ENCODE data around the gene MPZL1.

The MPZL1 gene

GRCh38 chr1:167721617-167722151 lies at the start of gene MPZL1:
MPZL1 (plus strand) TSS chr1:167721982; CDS start chr1:167722152, 170 bp downstream.
- peak; percentile 83 for DNase-seq (ENCODE audit: low read depth, low spot score)

- no peak for DNase-seq (ENCODE audit: low read depth, low spot score)
These were observed 49.0 kb upstream of the MPZL1 start for GRCh38 chr1:167672831-167673230.

DNA sequence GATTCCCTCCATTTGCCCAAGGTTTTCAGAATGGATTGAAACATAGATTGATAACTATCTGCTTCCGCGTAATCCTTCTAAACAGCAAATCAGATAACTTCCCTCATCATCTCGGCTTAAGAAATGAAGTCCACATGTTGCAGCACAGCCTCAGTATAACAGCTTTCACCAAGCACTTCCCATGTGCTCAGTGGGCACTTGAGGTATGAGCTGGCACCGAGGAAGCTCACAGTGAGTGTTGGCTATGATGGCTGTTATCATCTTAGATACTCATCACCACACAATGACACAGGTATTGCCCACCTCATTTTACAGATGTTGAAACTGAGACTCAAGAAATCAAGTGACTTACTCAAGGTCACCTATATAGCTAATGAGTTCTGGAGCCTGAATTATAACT lies 48.5 kb upstream of the MPZL1 start:
- DNase-seq (ENCODE audit: low read depth, low spot score) = no peak

- no peak for DNase-seq (ENCODE audit: low read depth, low spot score)
These were observed 47.6 kb upstream of the MPZL1 start for GRCh38 chr1:167674156-167674555.

GRCh38 chr1:167675440-167675839 lies 46.3 kb upstream of the MPZL1 start:
- no peak for DNase-seq (ENCODE audit: low read depth, low spot score)

- DNase-seq (ENCODE audit: low read depth, low spot score) = no peak
These were observed 45.4 kb upstream of the MPZL1 start for GRCh38 chr1:167676205-167676915.

GRCh38 chr1:167676916-167677848 lies 44.6 kb upstream of the MPZL1 start:
- no peak for DNase-seq (ENCODE audit: low read depth, low spot score)

GRCh38 chr1:167678422-167678821 lies 43.4 kb upstream of the MPZL1 start:
- DNase-seq (ENCODE audit: low read depth, low spot score) = no peak

DNA sequence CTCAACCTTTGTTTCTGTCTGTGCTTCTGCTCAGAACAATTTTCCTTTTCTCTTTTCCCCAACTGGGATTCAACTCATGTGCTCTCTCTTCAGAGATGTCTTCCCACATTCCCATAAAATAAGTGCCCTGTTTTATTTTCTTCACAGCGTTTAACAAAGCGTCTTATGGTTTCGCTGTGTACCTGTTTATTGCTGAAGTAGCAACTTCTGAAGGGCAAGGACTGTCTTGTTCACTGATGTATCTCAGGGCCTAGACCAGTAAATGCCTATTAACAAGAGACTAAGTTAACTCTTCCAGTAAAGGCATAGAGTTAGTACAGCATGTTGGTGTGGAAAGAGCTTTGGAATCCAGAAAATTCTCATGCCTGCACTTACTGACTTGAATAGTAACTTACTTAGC lies 42.9 kb upstream of the MPZL1 start:
- no peak for DNase-seq (ENCODE audit: low read depth, low spot score)

DNA sequence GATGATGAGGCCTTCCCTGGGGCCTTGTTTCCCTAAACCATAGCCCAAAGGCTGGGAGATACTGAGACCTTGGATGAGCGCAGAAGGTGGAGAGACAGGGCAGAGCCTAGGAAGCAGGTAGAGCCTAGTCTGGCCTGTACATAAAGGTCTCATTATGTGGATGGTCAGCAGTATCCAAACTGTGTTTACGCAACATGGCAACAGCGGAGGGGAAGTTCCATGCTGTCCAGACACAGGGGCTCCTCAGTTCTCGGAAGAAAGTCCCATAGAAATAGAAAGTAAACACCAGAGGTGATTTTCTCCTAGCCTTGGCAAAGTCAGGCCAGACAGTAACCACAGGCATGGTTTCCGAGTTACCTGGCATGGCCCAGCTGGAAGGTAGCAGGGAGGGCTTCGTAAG lies 42.1 kb upstream of the MPZL1 start:
- DNase-seq (ENCODE audit: low read depth, low spot score) = no peak

DNA sequence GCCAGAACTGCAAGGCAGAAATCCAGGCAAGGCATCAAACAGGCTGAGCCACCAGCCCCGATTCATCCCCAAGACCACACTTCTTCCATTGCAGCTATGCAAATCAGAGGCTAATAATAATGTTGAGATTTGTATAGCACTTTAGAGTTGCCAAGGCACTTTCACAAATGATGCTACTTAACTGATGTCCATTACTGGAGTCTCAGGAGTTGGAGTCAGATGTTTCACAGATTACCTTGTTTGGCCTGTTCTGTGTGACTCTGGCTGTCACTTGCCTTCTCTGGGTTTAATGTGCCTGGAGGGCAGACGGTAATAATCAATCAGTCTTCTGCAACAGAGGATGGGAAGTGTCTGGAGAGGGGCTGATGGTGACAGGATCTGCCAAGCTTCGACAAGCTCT lies 40.8 kb upstream of the MPZL1 start:
- no peak for DNase-seq (ENCODE audit: low read depth, low spot score)

DNA sequence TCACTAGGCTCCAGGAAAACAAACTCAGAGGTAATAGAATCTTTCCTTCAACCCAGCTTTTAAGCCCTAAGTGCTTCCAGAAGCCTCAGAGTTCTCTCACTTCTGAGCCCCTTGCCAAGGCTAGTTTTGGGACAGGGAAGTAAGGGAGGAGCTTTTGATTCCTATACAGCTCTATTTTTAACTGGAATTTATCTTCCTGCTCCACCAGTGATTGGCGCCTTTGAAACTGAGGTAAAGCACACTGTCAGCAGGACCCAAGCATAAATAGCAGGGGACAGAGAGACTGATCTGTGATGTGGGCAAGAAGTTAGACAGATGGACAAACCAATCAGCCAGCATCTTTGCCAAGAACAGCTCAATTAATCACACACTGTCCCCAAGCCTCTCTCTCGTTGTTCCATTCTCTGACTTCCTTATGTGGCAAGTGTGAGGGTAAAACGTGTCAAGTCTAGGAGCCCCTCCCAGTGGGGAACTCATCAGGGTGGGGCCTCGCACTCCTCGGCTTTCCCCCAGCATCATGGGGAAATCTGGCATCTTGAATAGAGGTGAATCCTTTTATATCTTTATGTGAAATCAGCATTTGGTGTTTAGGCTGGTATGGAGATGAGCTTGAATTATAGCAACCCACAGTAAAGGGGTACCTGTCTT lies 40.2 kb upstream of the MPZL1 start:
- no peak for DNase-seq (ENCODE audit: low read depth, low spot score)

DNA sequence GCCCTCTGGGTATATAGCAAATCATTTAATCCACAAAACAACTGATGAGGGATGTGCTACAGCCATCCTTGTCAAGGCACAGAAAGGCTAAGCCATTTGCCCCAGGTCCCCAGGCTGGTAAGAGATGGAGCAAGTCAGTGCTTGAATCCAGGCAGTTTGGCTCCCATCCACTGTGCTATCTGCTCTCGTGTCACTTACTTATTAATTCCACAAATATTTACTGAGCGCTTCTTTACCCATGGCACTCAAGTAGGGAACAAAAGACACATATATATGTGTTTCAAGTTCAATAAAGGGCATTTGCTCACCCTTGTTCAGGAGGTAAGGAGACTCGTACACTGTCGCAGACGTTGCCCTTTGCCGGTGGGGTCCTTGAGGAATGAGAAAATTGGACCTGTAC lies 38.6 kb upstream of the MPZL1 start:
- no peak for DNase-seq (ENCODE audit: low read depth, low spot score)

DNA sequence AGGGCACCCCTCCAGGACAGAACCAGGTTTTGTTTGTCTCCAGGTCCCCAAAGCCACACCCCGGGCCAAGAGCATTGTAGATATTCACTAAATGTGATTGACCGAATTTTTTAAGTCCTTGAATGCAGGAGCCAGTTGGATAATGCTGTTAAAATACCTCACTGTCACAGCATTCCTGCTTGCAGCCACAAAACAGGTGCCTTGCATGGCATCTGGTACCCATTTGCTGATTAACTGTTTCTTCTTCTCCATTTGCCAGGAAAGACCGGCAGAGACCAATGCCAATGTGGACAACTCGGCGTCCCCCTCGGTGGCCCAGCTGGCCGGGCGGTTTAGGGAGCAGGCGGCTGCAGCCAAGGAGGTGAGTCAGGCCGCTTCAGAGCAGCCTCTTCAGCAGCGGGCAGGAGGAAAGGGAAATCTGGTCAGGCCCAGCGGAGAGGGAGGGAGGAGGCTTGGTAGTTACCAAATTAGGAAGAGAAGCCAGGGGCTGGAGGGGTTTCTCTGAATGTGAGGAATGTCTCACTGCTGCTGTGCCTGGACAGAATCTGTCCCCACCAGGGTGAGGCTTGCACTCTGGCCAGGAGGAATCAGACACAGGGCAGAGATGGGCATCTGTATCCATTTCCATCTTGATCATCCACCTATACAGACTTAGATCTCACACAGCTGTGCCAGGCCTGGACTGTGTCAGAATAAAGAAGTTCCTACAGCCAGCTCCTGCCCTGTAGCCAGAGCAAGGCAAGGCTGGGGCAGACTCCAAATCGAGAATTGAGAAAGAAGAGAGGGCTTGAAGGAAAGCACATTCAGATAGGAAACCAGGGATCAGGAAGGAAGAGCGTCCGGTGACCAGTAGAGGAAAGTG lies 37.9 kb upstream of the MPZL1 start:
- no peak for DNase-seq (ENCODE audit: low read depth, low spot score)

- no peak for DNase-seq (ENCODE audit: low read depth, low spot score)
These were observed 35.9 kb upstream of the MPZL1 start for GRCh38 chr1:167685844-167686243.

- peak; percentile 59 for DNase-seq (ENCODE audit: low read depth, low spot score)
These were observed 33.8 kb upstream of the MPZL1 start for GRCh38 chr1:167687919-167688519.

GRCh38 chr1:167689567-167689920 lies 32.2 kb upstream of the MPZL1 start:
- no peak for DNase-seq (ENCODE audit: low read depth, low spot score)

GRCh38 chr1:167690053-167690452 lies 31.7 kb upstream of the MPZL1 start:
- no peak for DNase-seq (ENCODE audit: low read depth, low spot score)

DNA sequence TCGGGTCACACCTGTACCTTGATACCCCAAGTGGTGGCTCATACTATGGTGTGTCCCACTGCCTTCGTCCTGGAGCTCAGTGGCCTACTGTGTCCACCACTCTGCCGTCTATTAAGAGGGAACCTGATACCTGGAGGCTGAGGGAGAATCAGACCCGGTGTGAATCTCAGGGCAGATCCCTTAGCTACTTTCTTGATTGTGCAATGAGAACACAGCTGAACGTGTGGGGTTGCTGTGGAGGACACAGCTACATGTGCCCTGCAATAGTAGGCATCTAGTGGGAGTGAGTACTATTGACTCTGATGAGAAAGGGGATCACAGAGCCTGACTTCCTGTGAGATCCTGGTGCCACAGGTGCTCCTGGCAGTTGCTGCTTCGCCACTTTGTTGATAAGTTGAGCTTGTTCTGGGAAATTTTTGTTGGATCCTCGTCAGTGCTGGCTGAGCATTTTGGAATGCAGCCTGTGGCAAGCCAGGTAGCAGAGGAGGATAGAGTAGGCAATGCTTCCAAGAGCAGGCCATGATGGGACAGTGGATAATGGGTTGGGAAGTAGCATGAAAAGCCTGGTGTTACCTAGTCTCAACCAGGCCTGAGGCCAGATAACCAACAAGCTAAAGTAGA lies 28.2 kb upstream of the MPZL1 start:
- no peak for DNase-seq (ENCODE audit: low read depth, low spot score)

DNA sequence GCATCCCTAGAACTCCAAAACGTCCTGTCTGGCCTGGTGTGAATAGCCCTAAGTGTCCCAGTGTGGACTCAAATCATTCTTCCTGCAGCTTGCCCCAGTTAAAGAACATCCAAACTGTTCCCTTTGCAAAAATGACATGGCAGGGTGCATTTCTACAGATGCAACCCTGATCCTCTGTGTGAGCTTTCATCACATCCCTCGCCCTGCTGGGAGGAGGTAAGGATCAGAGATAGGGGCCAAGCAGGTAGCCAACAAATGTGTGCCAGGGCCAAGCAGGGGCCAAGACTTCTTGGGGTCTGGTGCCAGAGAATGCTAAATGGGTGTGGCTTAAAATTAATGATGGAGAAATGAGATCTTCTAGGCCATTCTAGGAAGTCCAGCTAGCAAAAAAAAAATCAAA lies 27.1 kb upstream of the MPZL1 start:
- no peak for DNase-seq (ENCODE audit: low read depth, low spot score)
